Lower leg skin (tissue), 3 donors: ENCODE measurements around the gene CLEC4M.

ENCODE experiments used
- CTCF ChIP-seq, 3 donors: fragments of 450-650 bp; IDR thresholded peaks; one replicate each; pipeline ENCODE4 v1.5.1; 2016; ENCODE audit warnings: antibody characterized with exemption in 3 of 3, mild to moderate bottlenecking in 3 of 3, moderate library complexity in 2 of 3
- POLR2A ChIP-seq, 2 donors: fragments of 450-650 bp; IDR thresholded peaks; one replicate each; pipeline ENCODE4 v1.6.1; 2016 to 2017; ENCODE audit warnings: antibody characterized with exemption in 2 of 2, mild to moderate bottlenecking in 1 of 2, moderate library complexity in 1 of 2

- TF ChIP-seq POLR2A (IDR thresholded peaks at IDR 0.05) (no peak), CTCF (IDR thresholded peaks at IDR 0.05) (no peak)
Observed at GRCh38 chr19:7715671-7716070, 47.4 kb upstream of the CLEC4M start.
